GM18502 (cell line): ENCODE data around the gene SCGB1C2.

ENCODE experiments used
- ATAC-seq: cut with Tn5 transposase; IDR thresholded peaks from one replicate; pipeline ENCODE4 v1.9.1; 2021; ENCODE audit warnings: mild to moderate bottlenecking; ENCODE audit not compliant: unreplicated experiment, poor library complexity

The SCGB1C2 gene

DNA sequence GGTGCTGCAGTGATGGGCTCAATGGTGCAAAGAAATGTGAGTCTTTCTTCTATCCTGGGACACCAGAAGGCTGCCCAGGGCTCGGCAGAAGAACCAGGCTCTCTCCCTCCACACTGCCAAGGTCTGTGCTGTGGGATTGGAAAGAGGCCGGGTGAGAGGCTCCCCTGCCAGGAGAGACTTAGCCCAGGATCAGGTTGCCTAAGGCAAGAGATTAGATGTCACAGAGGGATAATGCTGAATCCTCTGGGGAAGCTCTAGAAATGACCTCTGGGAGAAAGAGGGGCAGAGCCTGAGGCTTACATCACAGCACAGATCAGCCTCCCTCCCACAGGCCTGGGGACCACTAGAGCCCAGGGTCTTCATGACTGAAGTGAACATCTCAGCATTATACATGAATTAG, 49.8 kb downstream of the SCGB1C2 start:
- no peak for ATAC-seq
